Measurements from ENCODE around the gene ADAMTS9.

Gene ADAMTS9

GRCh38 chr3:64561868-64562267 lies 125.9 kb downstream of the ADAMTS9 start:
- TF ChIP-seq POLR2AphosphoS5 (IDR thresholded peaks at IDR 0.05; ENCODE audit: low read depth, low read length): no peak
- no peak for TF ChIP-seq POLR2A (IDR thresholded peaks at IDR 0.05; ENCODE audit: low read depth, low read length)
- no peak for TF ChIP-seq TAF1 (IDR thresholded peaks at IDR 0.05; ENCODE audit: borderline replicate concordance, low read depth, low read length)
- FAIRE-seq (no peak), DNase-seq (ENCODE audit: insufficient read length) (no peak)

DNA sequence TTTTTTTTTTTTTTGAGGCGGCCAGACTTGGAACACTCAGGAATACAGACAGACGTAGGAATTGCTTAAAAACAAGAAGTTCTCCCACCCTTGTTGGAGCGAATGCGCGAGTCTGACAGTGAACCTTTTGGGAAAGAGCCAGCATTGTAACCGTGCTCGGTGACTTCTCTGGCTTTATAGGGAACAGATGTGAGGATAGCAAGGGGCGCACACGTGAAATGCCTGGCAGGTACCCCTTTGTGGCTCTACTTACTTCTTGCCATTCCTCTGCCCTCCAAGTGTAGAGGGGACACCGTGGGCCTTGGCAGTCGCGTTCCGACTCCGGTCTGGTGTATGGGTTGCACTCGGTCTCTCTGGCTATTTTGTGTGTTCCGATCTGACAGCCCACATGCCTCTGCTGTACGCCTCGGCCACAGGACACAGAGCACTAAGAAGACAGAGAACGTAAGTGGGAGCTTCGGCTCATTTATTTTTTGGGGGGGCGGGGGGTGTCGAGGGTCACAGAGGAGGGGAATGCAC lies 126.4 kb downstream of the ADAMTS9 start:
- no peak for TF ChIP-seq POLR2AphosphoS5 (IDR thresholded peaks at IDR 0.05; ENCODE audit: low read depth, low read length)
- no peak for TF ChIP-seq POLR2A (IDR thresholded peaks at IDR 0.05; ENCODE audit: low read depth, low read length)
- no peak for TF ChIP-seq TAF1 (IDR thresholded peaks at IDR 0.05; ENCODE audit: borderline replicate concordance, low read depth, low read length)
- DNase-seq (ENCODE audit: insufficient read length): no peak
- no peak for FAIRE-seq

DNA sequence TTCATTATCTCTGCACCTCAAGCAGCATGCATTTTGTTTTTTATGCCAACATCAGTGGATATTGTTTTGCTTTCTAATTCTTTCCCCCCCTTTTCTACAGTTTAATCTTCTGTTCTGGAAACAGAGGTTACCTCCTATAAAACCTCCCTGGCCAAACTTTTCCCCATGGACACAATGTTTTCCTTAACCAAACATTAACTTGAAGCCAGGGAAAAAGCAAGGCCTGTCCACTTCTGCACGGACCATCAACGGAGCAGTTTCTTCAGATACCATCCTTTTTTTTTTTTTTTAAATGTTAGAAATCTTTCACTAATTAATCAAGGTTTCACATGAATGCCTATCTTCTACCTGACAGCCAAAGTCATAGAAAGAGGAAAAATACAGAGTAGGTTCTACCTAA lies 127.0 kb downstream of the ADAMTS9 start:
- FAIRE-seq: no peak
- no peak for TF ChIP-seq POLR2A (IDR thresholded peaks at IDR 0.05; ENCODE audit: low read depth, low read length)
- TF ChIP-seq POLR2AphosphoS5 (IDR thresholded peaks at IDR 0.05; ENCODE audit: low read depth, low read length): no peak
- TF ChIP-seq TAF1 (IDR thresholded peaks at IDR 0.05; ENCODE audit: borderline replicate concordance, low read depth, low read length): no peak
- no peak for DNase-seq (ENCODE audit: insufficient read length)

DNA sequence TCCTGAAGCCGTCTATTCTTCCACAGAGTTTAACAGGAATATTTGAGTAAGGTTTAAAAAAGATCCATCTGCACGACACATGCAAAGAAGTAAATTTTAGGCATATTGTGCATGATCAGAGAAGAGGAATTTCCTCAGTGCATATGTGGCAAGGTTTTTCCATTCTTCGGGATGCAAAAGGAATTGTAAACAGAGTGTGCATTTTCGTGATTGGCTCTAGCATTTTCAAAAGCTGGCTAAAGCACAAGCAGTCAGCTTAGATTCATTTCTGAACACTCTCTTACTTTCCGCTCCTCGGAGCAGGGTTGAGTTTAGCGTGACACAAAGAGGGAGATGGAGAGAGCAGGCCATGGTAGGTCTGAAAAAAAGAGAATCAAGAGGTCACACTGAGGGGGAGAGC lies 128.2 kb downstream of the ADAMTS9 start:
- TF ChIP-seq TAF1 (IDR thresholded peaks at IDR 0.05; ENCODE audit: borderline replicate concordance, low read depth, low read length) (no peak), POLR2AphosphoS5 (IDR thresholded peaks at IDR 0.05; ENCODE audit: low read depth, low read length) (no peak), POLR2A (IDR thresholded peaks at IDR 0.05; ENCODE audit: low read depth, low read length) (no peak)
- no peak for DNase-seq (ENCODE audit: insufficient read length)

GRCh38 chr3:64556046-64556445 lies 131.8 kb downstream of the ADAMTS9 start:
- no peak for TF ChIP-seq POLR2AphosphoS5 (IDR thresholded peaks at IDR 0.05; ENCODE audit: low read depth, low read length)
- no peak for TF ChIP-seq TAF1 (IDR thresholded peaks at IDR 0.05; ENCODE audit: borderline replicate concordance, low read depth, low read length)
- no peak for TF ChIP-seq POLR2A (IDR thresholded peaks at IDR 0.05; ENCODE audit: low read depth, low read length)
- FAIRE-seq: no peak
- DNase-seq (ENCODE audit: insufficient read length): no peak

More for the DNA sequence above, 128.2 kb downstream of the ADAMTS9 start:
- FAIRE-seq: no peak

- no peak for FAIRE-seq
- no peak for TF ChIP-seq POLR2A (IDR thresholded peaks at IDR 0.05; ENCODE audit: low read depth, low read length)
- TF ChIP-seq POLR2AphosphoS5 (IDR thresholded peaks at IDR 0.05; ENCODE audit: low read depth, low read length): no peak
- TF ChIP-seq TAF1 (IDR thresholded peaks at IDR 0.05; ENCODE audit: borderline replicate concordance, low read depth, low read length): no peak
Observed at GRCh38 chr3:64555351-64555750, 132.4 kb downstream of the ADAMTS9 start.

GRCh38 chr3:64554096-64554920 lies 133.5 kb downstream of the ADAMTS9 start:
- DNase-seq (ENCODE audit: insufficient read length): no peak
- TF ChIP-seq POLR2A (IDR thresholded peaks at IDR 0.05; ENCODE audit: low read depth, low read length) (no peak), POLR2AphosphoS5 (IDR thresholded peaks at IDR 0.05; ENCODE audit: low read depth, low read length) (no peak), TAF1 (IDR thresholded peaks at IDR 0.05; ENCODE audit: borderline replicate concordance, low read depth, low read length) (no peak)
- FAIRE-seq: no peak

More at GRCh38 chr3:64555351-64555750, 132.4 kb downstream of the ADAMTS9 start:
- no peak for DNase-seq (ENCODE audit: insufficient read length)

DNA sequence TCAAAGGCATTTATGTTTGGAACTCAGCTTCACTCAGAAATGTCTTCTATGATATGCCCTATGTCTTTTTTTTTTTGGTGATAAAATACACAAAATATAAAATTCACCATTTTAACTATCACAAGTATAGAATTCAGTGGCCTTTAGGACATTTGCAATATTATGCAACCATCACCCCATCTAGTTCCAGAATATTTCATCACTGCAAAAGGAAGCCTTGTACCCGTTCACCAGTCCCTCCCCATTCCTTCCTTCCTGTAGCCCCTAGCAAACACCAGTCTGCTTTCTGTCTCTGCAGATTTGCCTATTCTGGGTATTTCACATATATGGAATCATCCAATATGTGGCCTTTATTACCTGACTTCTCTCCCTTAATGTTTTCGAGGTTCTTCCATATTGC lies 134.8 kb downstream of the ADAMTS9 start:
- FAIRE-seq (no peak), DNase-seq (ENCODE audit: insufficient read length) (no peak)
- TF ChIP-seq POLR2A (IDR thresholded peaks at IDR 0.05; ENCODE audit: low read depth, low read length) (no peak), TAF1 (IDR thresholded peaks at IDR 0.05; ENCODE audit: borderline replicate concordance, low read depth, low read length) (no peak), POLR2AphosphoS5 (IDR thresholded peaks at IDR 0.05; ENCODE audit: low read depth, low read length) (no peak)

DNA sequence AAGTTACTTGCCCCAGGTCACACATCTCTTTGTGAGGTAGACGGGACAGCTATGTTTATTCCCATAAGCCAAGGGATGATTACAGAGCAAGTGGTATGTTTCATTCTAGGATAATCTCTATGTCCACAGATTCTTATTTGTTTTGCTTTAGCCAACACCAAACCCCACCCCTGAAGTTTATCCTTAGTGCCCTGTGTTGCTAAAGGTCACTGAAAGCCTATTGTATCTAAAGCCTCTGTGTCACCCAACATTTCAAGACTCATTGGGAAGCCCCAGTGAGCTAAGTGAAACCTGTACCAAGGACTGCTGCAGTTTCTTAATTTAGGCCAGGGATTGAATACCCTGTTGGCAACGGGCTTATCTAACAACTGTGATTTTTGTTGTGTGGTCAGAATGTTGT lies 135.6 kb downstream of the ADAMTS9 start:
- DNase-seq (ENCODE audit: insufficient read length) (no peak), FAIRE-seq (no peak)
- TF ChIP-seq POLR2AphosphoS5 (IDR thresholded peaks at IDR 0.05; ENCODE audit: low read depth, low read length) (no peak), POLR2A (IDR thresholded peaks at IDR 0.05; ENCODE audit: low read depth, low read length) (no peak), TAF1 (IDR thresholded peaks at IDR 0.05; ENCODE audit: borderline replicate concordance, low read depth, low read length) (no peak)

DNA sequence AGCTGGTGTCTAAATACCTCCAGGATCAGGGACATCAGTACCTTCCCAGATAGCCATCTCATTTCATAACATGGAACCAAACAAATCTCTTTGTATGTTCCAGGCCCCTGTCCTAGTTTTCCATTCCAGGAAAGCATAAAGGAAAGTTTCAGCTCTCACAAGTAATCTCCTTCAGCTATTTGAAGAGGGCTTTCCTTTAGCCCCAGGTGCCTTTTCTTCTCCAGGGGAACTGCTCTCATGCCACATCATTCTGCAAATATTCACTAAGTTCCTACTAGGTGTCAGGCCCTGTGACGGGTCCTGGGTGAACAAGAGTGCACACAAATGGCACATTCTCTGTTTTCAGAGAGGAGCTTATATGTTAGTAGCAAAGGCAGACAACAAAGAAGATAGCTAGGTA lies 136.1 kb downstream of the ADAMTS9 start:
- TF ChIP-seq TAF1 (IDR thresholded peaks at IDR 0.05; ENCODE audit: borderline replicate concordance, low read depth, low read length) (no peak), POLR2AphosphoS5 (IDR thresholded peaks at IDR 0.05; ENCODE audit: low read depth, low read length) (no peak), POLR2A (IDR thresholded peaks at IDR 0.05; ENCODE audit: low read depth, low read length) (no peak)
- DNase-seq (ENCODE audit: insufficient read length): no peak
- no peak for FAIRE-seq

GRCh38 chr3:64550745-64551144 lies 137.1 kb downstream of the ADAMTS9 start:
- DNase-seq (ENCODE audit: insufficient read length) (no peak), FAIRE-seq (no peak)
- no peak for TF ChIP-seq POLR2A (IDR thresholded peaks at IDR 0.05; ENCODE audit: low read depth, low read length)
- TF ChIP-seq POLR2AphosphoS5 (IDR thresholded peaks at IDR 0.05; ENCODE audit: low read depth, low read length): no peak
- TF ChIP-seq TAF1 (IDR thresholded peaks at IDR 0.05; ENCODE audit: borderline replicate concordance, low read depth, low read length): no peak

DNA sequence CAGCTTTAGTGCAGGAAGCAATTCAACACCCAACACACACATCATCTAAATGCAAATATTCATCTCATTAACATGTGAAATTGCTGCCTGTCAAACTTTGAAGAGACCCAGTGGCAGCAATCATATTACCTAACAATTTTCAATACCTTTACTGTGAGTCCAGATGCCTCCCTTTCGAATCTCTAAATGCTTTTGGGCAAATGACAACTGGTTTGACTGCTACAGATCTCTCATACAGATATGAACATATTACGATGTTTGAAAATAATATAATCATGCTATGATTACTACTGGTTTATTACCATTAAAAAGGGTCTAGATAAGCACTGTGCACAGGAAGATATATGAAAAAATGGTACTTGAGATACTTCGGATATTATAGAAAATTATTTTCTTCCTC lies 137.9 kb downstream of the ADAMTS9 start:
- DNase-seq (ENCODE audit: insufficient read length) (no peak), FAIRE-seq (no peak)
- TF ChIP-seq POLR2A (IDR thresholded peaks at IDR 0.05; ENCODE audit: low read depth, low read length) (no peak), TAF1 (IDR thresholded peaks at IDR 0.05; ENCODE audit: borderline replicate concordance, low read depth, low read length) (no peak), POLR2AphosphoS5 (IDR thresholded peaks at IDR 0.05; ENCODE audit: low read depth, low read length) (no peak)
